ENCODE results near the gene BICDL1. TPM values are rescaled to one million over a fixed set of nuclear protein-coding genes. Genes with fewer than 3 reads are reported as not detected.
"Not testable (repeated sequence)": the region's sequence is repeated elsewhere in the genome, so short reads cannot be mapped to it uniquely, and the experiment has no call there.

BICDL1 gene
- total RNA-seq, 1 experiment from 2014 or later: 2.4 TPM

DNA sequence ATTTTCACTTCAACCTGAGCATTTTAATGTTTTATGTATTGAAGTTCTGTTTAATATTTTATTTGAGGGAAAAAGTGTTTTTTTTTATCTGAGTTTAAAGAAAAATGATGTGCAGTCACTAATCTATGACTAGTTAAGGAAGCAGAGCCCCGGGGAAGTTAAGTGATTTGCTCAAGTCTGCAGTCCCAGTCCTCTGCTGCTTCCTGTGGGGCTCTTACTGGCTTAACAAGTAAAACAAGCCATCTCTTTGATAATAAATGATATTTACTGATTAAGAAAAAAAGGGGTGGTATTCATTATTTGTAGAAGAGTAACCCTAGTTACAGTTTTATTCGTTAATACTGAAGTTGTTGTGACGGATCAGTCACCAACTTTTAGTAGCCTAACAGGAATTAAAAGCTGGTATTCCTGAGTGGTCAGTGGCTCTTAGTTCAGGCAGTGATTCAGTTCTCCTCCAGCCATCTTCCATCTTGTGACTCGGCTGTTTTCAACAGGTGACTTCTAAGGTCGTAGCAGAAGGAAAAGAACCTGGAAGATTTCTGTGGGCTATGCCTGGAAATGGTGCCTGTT lies 21.7 kb downstream of the BICDL1 start:
- Histone ChIP-seq H3K36me3 (ENCODE audit: insufficient read depth, low read length, poor library complexity, severe bottlenecking) (no peaks in the 10 kb centered on the region), H3K4me1 (ENCODE audit: insufficient read depth, low read length, poor library complexity, severe bottlenecking) (no peaks in the 10 kb centered on the region), H3K27me3 (replicated peaks; ENCODE audit: insufficient read depth, low read depth, low read length, poor library complexity) (no peaks in the 10 kb centered on the region), H3K27ac (ENCODE audit: low read depth, low read length, poor library complexity, severe bottlenecking) (no peak overlapping the region), H3K4me3 (ENCODE audit: low read depth, low read length, poor library complexity, severe bottlenecking) (no peak overlapping the region), H3K9me3 (ENCODE audit: low read depth, low read length, poor library complexity, severe bottlenecking) (no peaks in the 10 kb centered on the region)
- no peak for TF ChIP-seq EZH2 (IDR thresholded peaks at IDR 0.05; ENCODE audit: borderline replicate concordance, low read depth, low read length, poor library complexity, severe bottlenecking)
- TF ChIP-seq, protein P1, sequence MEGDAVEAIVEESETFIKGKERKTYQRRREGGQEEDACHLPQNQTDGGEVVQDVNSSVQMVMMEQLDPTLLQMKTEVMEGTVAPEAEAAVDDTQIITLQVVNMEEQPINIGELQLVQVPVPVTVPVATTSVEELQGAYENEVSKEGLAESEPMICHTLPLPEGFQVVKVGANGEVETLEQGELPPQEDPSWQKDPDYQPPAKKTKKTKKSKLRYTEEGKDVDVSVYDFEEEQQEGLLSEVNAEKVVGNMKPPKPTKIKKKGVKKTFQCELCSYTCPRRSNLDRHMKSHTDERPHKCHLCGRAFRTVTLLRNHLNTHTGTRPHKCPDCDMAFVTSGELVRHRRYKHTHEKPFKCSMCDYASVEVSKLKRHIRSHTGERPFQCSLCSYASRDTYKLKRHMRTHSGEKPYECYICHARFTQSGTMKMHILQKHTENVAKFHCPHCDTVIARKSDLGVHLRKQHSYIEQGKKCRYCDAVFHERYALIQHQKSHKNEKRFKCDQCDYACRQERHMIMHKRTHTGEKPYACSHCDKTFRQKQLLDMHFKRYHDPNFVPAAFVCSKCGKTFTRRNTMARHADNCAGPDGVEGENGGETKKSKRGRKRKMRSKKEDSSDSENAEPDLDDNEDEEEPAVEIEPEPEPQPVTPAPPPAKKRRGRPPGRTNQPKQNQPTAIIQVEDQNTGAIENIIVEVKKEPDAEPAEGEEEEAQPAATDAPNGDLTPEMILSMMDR (conservative IDR thresholded peaks at IDR 0.05; ENCODE audit: low read depth, low read length): no peak
- intact Hi-C loops (cut with micrococcal nuclease; ENCODE audit: unreplicated experiment): no loop called here
- POLR2A ChIA-PET (ENCODE audit: low non-redundant PET): no interaction called here
- CTCF ChIA-PET: no interaction called here
- no TSS peak for BruUV-seq (replicated peaks)
- DNase-seq (ENCODE audit: low spot score): no peak

- CTCF ChIA-PET: no interaction called here
- DNase-seq (ENCODE audit: low spot score): no peak
These were observed 23.1 kb downstream of the BICDL1 start for GRCh38 chr12:120012067-120012621.

GRCh38 chr12:120013659-120014380 lies 24.8 kb downstream of the BICDL1 start:
- Histone ChIP-seq H3K4me3 (ENCODE audit: low read depth, low read length, poor library complexity, severe bottlenecking) (no peak overlapping the region), H3K36me3 (ENCODE audit: insufficient read depth, low read length, poor library complexity, severe bottlenecking) (no peaks in the 10 kb centered on the region), H3K27me3 (replicated peaks; ENCODE audit: insufficient read depth, low read depth, low read length, poor library complexity) (no peaks in the 10 kb centered on the region), H3K27ac (ENCODE audit: low read depth, low read length, poor library complexity, severe bottlenecking) (no peak overlapping the region), H3K9me3 (ENCODE audit: low read depth, low read length, poor library complexity, severe bottlenecking) (no peaks in the 10 kb centered on the region), H3K4me1 (ENCODE audit: insufficient read depth, low read length, poor library complexity, severe bottlenecking) (no peaks in the 10 kb centered on the region)
- ChIA-PET CTCF (no interaction called here), POLR2A (ENCODE audit: low non-redundant PET) (no interaction called here)
- intact Hi-C loops (cut with micrococcal nuclease; ENCODE audit: unreplicated experiment): no loop called here
- BruUV-seq (replicated peaks): no TSS peak
- no peak for DNase-seq (ENCODE audit: low spot score)
- TF ChIP-seq, protein P1 (conservative IDR thresholded peaks at IDR 0.05; ENCODE audit: low read depth, low read length): no peak
- TF ChIP-seq EZH2 (IDR thresholded peaks at IDR 0.05; ENCODE audit: borderline replicate concordance, low read depth, low read length, poor library complexity, severe bottlenecking): no peak

More at GRCh38 chr12:120012067-120012621, 23.1 kb downstream of the BICDL1 start:
- Histone ChIP-seq H3K4me1 (ENCODE audit: insufficient read depth, low read length, poor library complexity, severe bottlenecking) (no peaks in the 10 kb centered on the region), H3K9me3 (ENCODE audit: low read depth, low read length, poor library complexity, severe bottlenecking) (no peaks in the 10 kb centered on the region), H3K4me3 (ENCODE audit: low read depth, low read length, poor library complexity, severe bottlenecking) (no peak overlapping the region), H3K27ac (ENCODE audit: low read depth, low read length, poor library complexity, severe bottlenecking) (no peak overlapping the region), H3K36me3 (ENCODE audit: insufficient read depth, low read length, poor library complexity, severe bottlenecking) (no peaks in the 10 kb centered on the region), H3K27me3 (replicated peaks; ENCODE audit: insufficient read depth, low read depth, low read length, poor library complexity) (no peaks in the 10 kb centered on the region)
- no TSS peak for BruUV-seq (replicated peaks)
- intact Hi-C loops (cut with micrococcal nuclease; ENCODE audit: unreplicated experiment): no loop called here
- TF ChIP-seq EZH2 (IDR thresholded peaks at IDR 0.05; ENCODE audit: borderline replicate concordance, low read depth, low read length, poor library complexity, severe bottlenecking): no peak
- TF ChIP-seq, protein P1 (conservative IDR thresholded peaks at IDR 0.05; ENCODE audit: low read depth, low read length): no peak
- POLR2A ChIA-PET (ENCODE audit: low non-redundant PET): no interaction called here

DNA sequence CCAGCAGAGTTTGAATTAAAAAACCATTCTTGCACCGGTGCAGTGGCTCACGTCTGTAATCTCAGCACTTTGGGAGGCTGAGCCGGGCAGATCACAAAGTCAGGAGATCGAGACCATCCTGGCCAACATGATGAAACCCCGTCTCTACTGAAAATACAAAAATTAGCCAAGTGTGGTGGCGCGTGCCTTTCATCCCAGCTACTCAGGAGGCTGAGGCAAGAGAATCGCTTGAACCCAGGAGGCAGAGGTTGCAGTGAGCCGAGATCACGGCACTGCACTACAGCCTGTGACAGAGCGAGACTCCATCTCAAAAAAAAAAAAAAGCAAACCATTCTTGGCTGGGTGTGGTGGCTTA lies 25.3 kb downstream of the BICDL1 start:
- CTCF ChIA-PET; H3K27ac ChIP-seq (ENCODE audit: low read depth, low read length, poor library complexity, severe bottlenecking); H3K4me3 ChIP-seq (ENCODE audit: low read depth, low read length, poor library complexity, severe bottlenecking); H3K9me3 ChIP-seq (ENCODE audit: low read depth, low read length, poor library complexity, severe bottlenecking); BruUV-seq (replicated peaks); H3K36me3 ChIP-seq (ENCODE audit: insufficient read depth, low read length, poor library complexity, severe bottlenecking); H3K4me1 ChIP-seq (ENCODE audit: insufficient read depth, low read length, poor library complexity, severe bottlenecking); intact Hi-C loops (cut with micrococcal nuclease; ENCODE audit: unreplicated experiment); DNase-seq (ENCODE audit: low spot score); H3K27me3 ChIP-seq (replicated peaks; ENCODE audit: insufficient read depth, low read depth, low read length, poor library complexity); POLR2A ChIA-PET (ENCODE audit: low non-redundant PET): not testable (repeated sequence)

Measured in A673 (cell line).